IPS DF 4.7 (cell line): ENCODE measurements around the gene CCDC200.
"Not testable (repeated sequence)": the region's sequence is repeated elsewhere in the genome, so short reads cannot be mapped to it uniquely, and the experiment has no call there.

Experiments
- DNase-seq: peaks from one replicate; pipeline ENCODE4 v3.0.0-alpha.2; 2013; ENCODE audit warnings: low spot score; ENCODE audit errors: extremely low read depth

Gene CCDC200

GRCh38 chr17:43228020-43228782 lies at the start of gene CCDC200:
Gene CCDC200, minus strand, starts transcription at chr17:43228623. Its CDS starts 69 bp downstream, at chr17:43228554.
- not testable (repeated sequence) for DNase-seq

- not testable (repeated sequence) for DNase-seq
These were observed 44.5 kb upstream of the CCDC200 start for GRCh38 chr17:43272914-43273313.

- DNase-seq, result not testable (repeated sequence)
These were observed 44.1 kb upstream of the CCDC200 start for GRCh38 chr17:43272483-43272882.

- DNase-seq, result not testable (repeated sequence)
These were observed 42.4 kb upstream of the CCDC200 start for GRCh38 chr17:43270552-43271504.

GRCh38 chr17:43246456-43246855 lies 18.0 kb upstream of the CCDC200 start:
- DNase-seq, result not testable (repeated sequence)

GRCh38 chr17:43240596-43241352 lies 12.4 kb upstream of the CCDC200 start:
- DNase-seq, result not testable (repeated sequence)

GRCh38 chr17:43239597-43239996 lies 11.2 kb upstream of the CCDC200 start:
- not testable (repeated sequence) for DNase-seq

- not testable (repeated sequence) for DNase-seq
These were observed 5.5 kb upstream of the CCDC200 start, which contains the start of gene RNU2-1 for GRCh38 chr17:43233877-43234276. Gene RNU2-1, minus strand, starts transcription at chr17:43233977.

- not testable (repeated sequence) for DNase-seq
These were observed 4.8 kb upstream of the CCDC200 start for GRCh38 chr17:43233263-43233662.

GRCh38 chr17:43232021-43232699 lies 3.7 kb upstream of the CCDC200 start:
- not testable (repeated sequence) for DNase-seq

GRCh38 chr17:43231205-43232020 lies 3.0 kb upstream of the CCDC200 start:
- not testable (repeated sequence) for DNase-seq

GRCh38 chr17:43226393-43226792 lies 2.0 kb downstream of the CCDC200 start:
- no peak for DNase-seq

GRCh38 chr17:43224146-43224705 lies 4.2 kb downstream of the CCDC200 start:
- no peak for DNase-seq

GRCh38 chr17:43220511-43221125 lies 7.8 kb downstream of the CCDC200 start:
- no peak for DNase-seq

- no peak for DNase-seq
These were observed 8.6 kb downstream of the CCDC200 start for GRCh38 chr17:43219746-43220380.

GRCh38 chr17:43219001-43219400 lies 9.4 kb downstream of the CCDC200 start:
- DNase-seq, result no peak

GRCh38 chr17:43217614-43218087 lies 10.8 kb downstream of the CCDC200 start:
- no peak for DNase-seq
